ENCODE results near the gene MPPED1. TPM values are rescaled to one million over a fixed set of nuclear protein-coding genes. Genes with fewer than 3 reads are reported as not detected.

MPPED1 gene
- total RNA-seq, 1 donor from 2014 or later = not detected

- Mint-ChIP-seq H3K27ac (ENCODE audit: unreplicated experiment) (no peak overlapping the region), H3K4me1 (ENCODE audit: low read depth, unreplicated experiment) (no peaks in the 10 kb centered on the region), H3K9me3 (ENCODE audit: unreplicated experiment) (peaks cover 15% of the 10 kb centered on the region), H3K4me3 (ENCODE audit: unreplicated experiment) (no peak overlapping the region), H3K27me3 (ENCODE audit: low read depth, unreplicated experiment) (peaks cover 60% of the 10 kb centered on the region), H3K36me3 (ENCODE audit: low read depth, unreplicated experiment) (no peaks in the 10 kb centered on the region)
- Histone ChIP-seq H3K27me3 (ENCODE audit: insufficient read depth, low read length) (no peaks in the 10 kb centered on the region), H3K79me2 (ENCODE audit: insufficient read depth, low read length) (no peaks in the 10 kb centered on the region), H3K4me2 (ENCODE audit: low read length) (no peak overlapping the region), H3K4me3 (ENCODE audit: insufficient read depth, low read depth, low read length) (no peak overlapping the region), H4K20me1 (ENCODE audit: insufficient read depth, low read length) (no peaks in the 10 kb centered on the region), H3K27ac (ENCODE audit: low read depth, low read length) (no peak overlapping the region), H2AFZ (ENCODE audit: low read depth, low read length) (no peak overlapping the region), H3K36me3 (ENCODE audit: insufficient read depth, low read length) (no peaks in the 10 kb centered on the region), H3K9ac (ENCODE audit: low read length) (no peak overlapping the region), H3K9me3 (ENCODE audit: insufficient read depth, low read depth, low read length) (no peaks in the 10 kb centered on the region), H3K4me1 (ENCODE audit: insufficient read depth, low read length) (no peaks in the 10 kb centered on the region)
- DNase-seq (ENCODE audit: low read depth) = no peak
- TF ChIP-seq CTCF (IDR thresholded peaks at IDR 0.05; ENCODE audit: insufficient read depth, low read depth, low read length) (no peak), EZH2 (IDR thresholded peaks at IDR 0.05; ENCODE audit: insufficient read depth, low read length) (no peak)
- FAIRE-seq = no peak
Measured at GRCh38 chr22:43400449-43400848, 11.4 kb upstream of the MPPED1 start.

DNA sequence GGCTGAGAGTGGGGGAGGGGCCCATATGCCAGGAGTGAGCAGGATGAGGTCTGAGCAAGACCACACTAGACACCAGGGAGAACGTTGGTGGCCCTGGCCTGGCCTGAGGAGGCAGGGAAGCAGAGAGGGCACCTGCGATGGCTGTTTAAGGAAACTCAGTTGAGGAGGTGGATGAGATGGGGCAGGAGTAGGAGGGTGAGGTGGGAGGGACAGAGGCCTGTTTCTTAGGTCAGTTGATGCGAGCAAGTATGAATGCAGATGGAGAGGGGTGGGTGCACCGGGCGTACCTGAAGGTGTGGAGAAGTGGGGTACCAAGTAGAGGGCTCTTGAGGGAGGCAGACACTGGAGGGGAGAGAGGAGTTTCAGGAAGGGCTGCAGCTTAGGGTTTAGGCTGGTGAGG is 10.6 kb upstream of the MPPED1 start:
- Histone ChIP-seq H3K36me3 (ENCODE audit: insufficient read depth, low read length) (no peaks in the 10 kb centered on the region), H3K4me2 (ENCODE audit: low read length) (no peak overlapping the region), H3K79me2 (ENCODE audit: insufficient read depth, low read length) (no peaks in the 10 kb centered on the region), H4K20me1 (ENCODE audit: insufficient read depth, low read length) (no peaks in the 10 kb centered on the region), H3K9me3 (ENCODE audit: insufficient read depth, low read depth, low read length) (no peaks in the 10 kb centered on the region), H3K9ac (ENCODE audit: low read length) (no peak overlapping the region), H3K27ac (ENCODE audit: low read depth, low read length) (no peak overlapping the region), H3K27me3 (ENCODE audit: insufficient read depth, low read length) (no peaks in the 10 kb centered on the region), H3K4me1 (ENCODE audit: insufficient read depth, low read length) (no peaks in the 10 kb centered on the region), H3K4me3 (ENCODE audit: insufficient read depth, low read depth, low read length) (no peak overlapping the region), H2AFZ (ENCODE audit: low read depth, low read length) (no peak overlapping the region)
- H3K9me3 Mint-ChIP-seq (ENCODE audit: unreplicated experiment) = peaks cover 15% of the 10 kb centered on the region
- no peak for DNase-seq (ENCODE audit: low read depth)
- H3K27ac Mint-ChIP-seq (ENCODE audit: unreplicated experiment) = no peak overlapping the region
- H3K36me3 Mint-ChIP-seq (ENCODE audit: low read depth, unreplicated experiment) = no peaks in the 10 kb centered on the region
- no peak overlapping the region for H3K4me3 Mint-ChIP-seq (ENCODE audit: unreplicated experiment)
- no peak for FAIRE-seq
- TF ChIP-seq EZH2 (IDR thresholded peaks at IDR 0.05; ENCODE audit: insufficient read depth, low read length) (no peak), CTCF (IDR thresholded peaks at IDR 0.05; ENCODE audit: insufficient read depth, low read depth, low read length) (no peak)
- H3K27me3 Mint-ChIP-seq (ENCODE audit: low read depth, unreplicated experiment) = peaks cover 63% of the 10 kb centered on the region
- no peaks in the 10 kb centered on the region for H3K4me1 Mint-ChIP-seq (ENCODE audit: low read depth, unreplicated experiment)

DNA sequence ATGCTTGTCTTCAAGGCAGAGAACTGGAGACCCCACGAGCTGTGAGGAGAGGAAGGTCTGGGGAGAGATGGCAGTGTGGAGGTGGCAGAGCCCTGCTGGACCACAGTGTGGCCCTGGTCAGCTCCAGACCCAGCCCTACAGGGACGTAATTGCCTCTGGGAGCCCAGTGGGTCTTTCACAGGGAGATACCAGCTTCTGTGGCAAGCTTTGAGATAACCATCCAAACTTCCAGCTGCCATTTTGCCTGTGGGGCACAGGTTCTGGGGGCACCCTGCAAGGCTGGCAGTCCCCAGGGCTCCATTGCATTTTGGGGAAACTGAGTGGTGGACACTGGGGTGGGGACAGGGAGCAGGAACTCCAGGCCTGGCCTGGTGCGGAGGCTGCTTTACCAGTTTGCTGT is 10.2 kb upstream of the MPPED1 start:
- H3K4me3 ChIP-seq (ENCODE audit: insufficient read depth, low read depth, low read length) = no peak overlapping the region
- Mint-ChIP-seq H3K4me1 (ENCODE audit: low read depth, unreplicated experiment) (no peaks in the 10 kb centered on the region), H3K27ac (ENCODE audit: unreplicated experiment) (no peak overlapping the region), H3K27me3 (ENCODE audit: low read depth, unreplicated experiment) (peaks cover 63% of the 10 kb centered on the region), H3K4me3 (ENCODE audit: unreplicated experiment) (no peak overlapping the region), H3K36me3 (ENCODE audit: low read depth, unreplicated experiment) (no peaks in the 10 kb centered on the region), H3K9me3 (ENCODE audit: unreplicated experiment) (peaks cover 15% of the 10 kb centered on the region)
- H3K9ac ChIP-seq (ENCODE audit: low read length) = no peak overlapping the region
- no peaks in the 10 kb centered on the region for H3K36me3 ChIP-seq (ENCODE audit: insufficient read depth, low read length)
- no peak overlapping the region for H3K27ac ChIP-seq (ENCODE audit: low read depth, low read length)
- TF ChIP-seq CTCF (IDR thresholded peaks at IDR 0.05; ENCODE audit: insufficient read depth, low read depth, low read length) = no peak
- no peak for TF ChIP-seq EZH2 (IDR thresholded peaks at IDR 0.05; ENCODE audit: insufficient read depth, low read length)
- no peak for DNase-seq (ENCODE audit: low read depth)
- no peaks in the 10 kb centered on the region for H3K4me1 ChIP-seq (ENCODE audit: insufficient read depth, low read length)
- no peak overlapping the region for H2AFZ ChIP-seq (ENCODE audit: low read depth, low read length)
- no peaks in the 10 kb centered on the region for H3K79me2 ChIP-seq (ENCODE audit: insufficient read depth, low read length)
- no peak overlapping the region for H3K4me2 ChIP-seq (ENCODE audit: low read length)
- no peak for FAIRE-seq
- no peaks in the 10 kb centered on the region for H4K20me1 ChIP-seq (ENCODE audit: insufficient read depth, low read length)
- no peaks in the 10 kb centered on the region for H3K9me3 ChIP-seq (ENCODE audit: insufficient read depth, low read depth, low read length)
- no peaks in the 10 kb centered on the region for H3K27me3 ChIP-seq (ENCODE audit: insufficient read depth, low read length)

All from astrocyte (in vitro differentiated cells and primary cell).